ENCODE results near the gene USH2A.

The USH2A gene

GRCh38 chr1:215857317-215857716, 565.9 kb downstream of the USH2A start:
- no peak for DNase-seq (ENCODE audit: low read depth)
- TF ChIP-seq CTCF (IDR thresholded peaks at IDR 0.05; ENCODE audit: low read length, missing control alignments): no peak
- H3K4me3 ChIP-seq (replicated peaks; ENCODE audit: low read depth, low read length): no peak overlapping the region

- H3K4me3 ChIP-seq (replicated peaks; ENCODE audit: low read depth, low read length): no peak overlapping the region
- DNase-seq (ENCODE audit: low read depth): peak; percentile 62
- TF ChIP-seq CTCF (IDR thresholded peaks at IDR 0.05; ENCODE audit: low read length, missing control alignments): no peak
Observed at GRCh38 chr1:215845234-215845891, 577.9 kb downstream of the USH2A start.

GRCh38 chr1:215844777-215845176, 578.5 kb downstream of the USH2A start:
- TF ChIP-seq CTCF (IDR thresholded peaks at IDR 0.05; ENCODE audit: low read length, missing control alignments): no peak
- H3K4me3 ChIP-seq (replicated peaks; ENCODE audit: low read depth, low read length): no peak overlapping the region
- no peak for DNase-seq (ENCODE audit: low read depth)

- DNase-seq (ENCODE audit: low read depth): no peak
- no peak for TF ChIP-seq CTCF (IDR thresholded peaks at IDR 0.05; ENCODE audit: low read length, missing control alignments)
- no peak overlapping the region for H3K4me3 ChIP-seq (replicated peaks; ENCODE audit: low read depth, low read length)
Observed at GRCh38 chr1:215844266-215844665, 579.0 kb downstream of the USH2A start.

GRCh38 chr1:215842905-215843304, 580.3 kb downstream of the USH2A start:
- no peak for TF ChIP-seq CTCF (IDR thresholded peaks at IDR 0.05; ENCODE audit: low read length, missing control alignments)
- DNase-seq (ENCODE audit: low read depth): no peak
- no peak overlapping the region for H3K4me3 ChIP-seq (replicated peaks; ENCODE audit: low read depth, low read length)

GRCh38 chr1:215835951-215836350, 587.3 kb downstream of the USH2A start:
- no peak overlapping the region for H3K4me3 ChIP-seq (replicated peaks; ENCODE audit: low read depth, low read length)
- peak; percentile 55 for DNase-seq (ENCODE audit: low read depth)
- TF ChIP-seq CTCF (IDR thresholded peaks at IDR 0.05; ENCODE audit: low read length, missing control alignments): no peak

Measured in fibroblast of pulmonary artery (primary cell).